HepG2 (cell line): Measurements from ENCODE around the gene C9orf50. TPM values are rescaled to one million over a fixed set of nuclear protein-coding genes. Genes with fewer than 3 reads are reported as not detected.
A peak's percentile ranks its signal among the peaks of the same experiment; 100 is the strongest.

Source experiments
- BRCA1 ChIP-seq: sonication (generic); formaldehyde crosslinking; IDR thresholded peaks from 2 replicates; pipeline ENCODE4 v1.4.0; 2020; ENCODE audit warnings: missing genetic modification reagents
- EHMT2 ChIP-seq: fragments of 200-600 bp; sonication (generic); IDR thresholded peaks from 2 replicates; pipeline ENCODE4 v1.7.0; 2017; ENCODE audit warnings: antibody characterized with exemption, low read depth, low read length, borderline replicate concordance
- ELF1 ChIP-seq: sonication (generic); formaldehyde crosslinking; IDR thresholded peaks from 2 replicates; pipeline ENCODE4 v1.4.0; 2020; ENCODE audit warnings: missing genetic modification reagents
- HMGA1 ChIP-seq: sonication (generic); formaldehyde crosslinking; conservative IDR thresholded peaks from 2 replicates; pipeline ENCODE4 v1.4.0; 2020; ENCODE audit warnings: missing genetic modification reagents
- IKZF4 ChIP-seq: sonication (generic); formaldehyde crosslinking; IDR thresholded peaks from 2 replicates; pipeline ENCODE4 v1.5.1; 2020; ENCODE audit warnings: borderline replicate concordance, mild to moderate bottlenecking, low read depth, missing genetic modification reagents; ENCODE audit errors: not compliant biosample characterization
- MBNL3 ChIP-seq: fragments of 250-450 bp; sonication (Bioruptor Pico); conservative IDR thresholded peaks from 2 replicates; pipeline ENCODE4 v1.8.0; 2022; ENCODE audit warnings: mild to moderate bottlenecking, inconsistent platforms
- NR2F6 ChIP-seq, 2 experiments: IDR thresholded peaks; 2 replicates each; pipeline ENCODE4 v1.6.1; 2016; ENCODE audit warnings: antibody characterized with exemption in 1 of 2, mild to moderate bottlenecking in 1 of 2
- PITX1 ChIP-seq: sonication (generic); formaldehyde crosslinking; IDR thresholded peaks from 2 replicates; pipeline ENCODE4 v1.5.1; 2020; ENCODE audit warnings: mild to moderate bottlenecking, missing genetic modification reagents
- POLR2AphosphoS5 ChIP-seq: IDR thresholded peaks from 2 replicates; pipeline ENCODE4 v1.6.1; 2012; ENCODE audit warnings: low read depth, low read length
- RAD21 ChIP-seq: fragments of 450-650 bp; formaldehyde crosslinking; IDR thresholded peaks from 2 replicates; pipeline ENCODE4 v1.5.0; 2020; ENCODE audit warnings: mild to moderate bottlenecking
- SMAD1 ChIP-seq: sonication (generic); formaldehyde crosslinking; IDR thresholded peaks from 2 replicates; pipeline ENCODE4 v1.4.0; 2020; ENCODE audit warnings: missing genetic modification reagents, low read depth, mild to moderate bottlenecking, borderline replicate concordance
- SOX6 ChIP-seq, 2 experiments: fragments of 450-650 bp in 1 of 2; sonication (generic) in 1 of 2; formaldehyde crosslinking in 1 of 2; IDR thresholded peaks; 2 replicates each; pipeline versions ENCODE4 v1.4.0 to v1.6.1; 2017 to 2020; ENCODE audit warnings: antibody characterized with exemption in 1 of 2, mild to moderate bottlenecking in 1 of 2, missing genetic modification reagents in 1 of 2
- ZNF234 ChIP-seq: sonication (generic); formaldehyde crosslinking; conservative IDR thresholded peaks from 2 replicates; pipeline ENCODE4 v1.5.1; 2020; ENCODE audit warnings: mild to moderate bottlenecking, missing genetic modification reagents
- ZNF564 ChIP-seq: sonication (generic); formaldehyde crosslinking; IDR thresholded peaks from 2 replicates; pipeline ENCODE4 v1.8.1; 2023; ENCODE audit warnings: mild to moderate bottlenecking, missing genetic modification reagents
- ZNF678 ChIP-seq: sonication (generic); formaldehyde crosslinking; IDR thresholded peaks from 2 replicates; pipeline ENCODE4 v1.4.0; 2020; ENCODE audit warnings: mild to moderate bottlenecking, missing genetic modification reagents
- ZNF713 ChIP-seq: sonication (generic); formaldehyde crosslinking; IDR thresholded peaks from 2 replicates; pipeline ENCODE4 v1.4.0; 2020; ENCODE audit warnings: mild to moderate bottlenecking, missing genetic modification reagents
- ZNF790 ChIP-seq: sonication (generic); formaldehyde crosslinking; IDR thresholded peaks from 2 replicates; pipeline ENCODE4 v1.8.0; 2022; ENCODE audit warnings: missing genetic modification reagents, mild to moderate bottlenecking, borderline replicate concordance
- polyA plus RNA-seq, 8 experiments: library from polyadenylated mRNA; depleted of rRNA in 3 of 8; stranded (reverse) in 7 of 8; unstranded in 1 of 8; fragments of >200 nt; fragmentation: Illumina TruSeq in 4 of 8; extraction: Trizol in 4 of 8; gene quantifications; 2 replicates each; pipeline versions ENCODE4 v1.2.1 to v1.2.3, GENCODE V29; 2011 to 2016; ENCODE audit warnings: low read depth in 4 of 8, missing spikeins in 1 of 8, mixed read lengths in 1 of 8; ENCODE audit not compliant: insufficient read depth in 1 of 8
- total RNA-seq, 5 experiments: library from RNA; depleted of rRNA; stranded (reverse); fragments of >200 nt; fragmentation: Illumina TruSeq; extraction: Trizol; gene quantifications; 2 replicates each; pipeline ENCODE4 v1.2.3, GENCODE V29; 2016; ENCODE audit warnings: low read depth in 1 of 5
- TF ChIP-seq, protein P1 (sequence below): sonication (generic); formaldehyde crosslinking; conservative IDR thresholded peaks from 2 replicates; pipeline ENCODE4 v1.4.0; 2020; ENCODE audit warnings: missing genetic modification reagents
- TF ChIP-seq, protein P2 (sequence below): sonication (generic); formaldehyde crosslinking; IDR thresholded peaks from 2 replicates; pipeline ENCODE4 v1.4.0; 2020; ENCODE audit warnings: missing genetic modification reagents, mild to moderate bottlenecking, borderline replicate concordance
- TF ChIP-seq, protein P3 (sequence below): sonication (generic); formaldehyde crosslinking; IDR thresholded peaks from 2 replicates; pipeline ENCODE4 v1.5.1; 2020; ENCODE audit warnings: missing genetic modification reagents, mild to moderate bottlenecking, borderline replicate concordance
- TF ChIP-seq, protein P4 (sequence below): IDR thresholded peaks from 2 replicates; pipeline ENCODE4 v1.6.1; 2016; ENCODE audit warnings: missing genetic modification reagents, missing compliant biosample characterization

C9orf50 gene
- total and polyA plus RNA-seq, 2 of the 13 experiments (the other 11 are each of a cell fraction or from before 2014, with no cell fraction given), result not detected

DNA sequence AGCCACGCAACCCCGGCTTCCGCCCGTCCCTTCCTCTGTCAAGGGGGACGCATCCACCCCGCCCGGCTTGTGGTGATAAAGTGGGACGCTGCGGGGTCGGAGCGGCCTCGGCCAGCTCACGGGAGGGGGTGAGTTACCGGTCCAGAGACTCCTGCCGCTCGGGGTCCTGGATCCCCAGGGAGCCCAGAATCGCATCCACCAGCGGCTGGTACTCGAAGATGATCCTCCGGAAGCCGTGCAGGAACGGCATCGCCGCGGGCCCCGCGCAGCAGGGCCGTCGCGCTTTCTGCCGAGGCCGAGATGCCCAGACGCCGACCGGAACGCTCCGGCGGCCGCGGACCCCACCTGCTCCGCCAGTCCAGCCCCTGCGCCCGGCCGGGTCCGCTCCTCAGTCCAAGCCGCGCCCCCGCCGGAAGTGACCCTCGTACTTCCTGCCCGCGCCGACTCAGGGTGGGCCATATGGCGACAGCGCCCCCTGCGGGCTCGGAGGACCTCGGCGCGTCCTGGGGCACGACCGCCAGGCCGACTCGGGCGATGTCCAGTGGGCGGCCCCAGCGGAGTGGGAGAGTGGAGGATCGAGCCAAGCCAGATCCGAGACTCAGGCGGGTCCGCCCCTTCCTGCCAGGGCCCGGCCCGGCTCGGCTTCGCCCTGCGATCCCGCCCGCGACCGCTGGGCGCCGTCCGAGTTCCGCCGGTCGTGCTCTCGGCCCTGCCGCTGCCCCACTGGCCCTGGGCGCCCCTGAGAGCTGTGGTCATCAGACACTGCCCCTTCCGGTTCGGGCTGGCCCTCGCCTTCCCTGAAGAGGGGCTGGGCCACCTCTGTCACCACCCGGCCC, 21.1 kb upstream of the C9orf50 start, which contains the start of gene ASB6 (continued):
- peak; percentile 81 for TF ChIP-seq ZNF234
- no peak for TF ChIP-seq NR2F6 (IDR thresholded peaks at IDR 0.05)
- TF ChIP-seq NR2F6 (CRISPR knock-in tag; IDR thresholded peaks at IDR 0.05), result peak; percentile 54; the same call in 1 of the 2 replicates
- no peak for TF ChIP-seq EHMT2
- TF ChIP-seq, protein P1, sequence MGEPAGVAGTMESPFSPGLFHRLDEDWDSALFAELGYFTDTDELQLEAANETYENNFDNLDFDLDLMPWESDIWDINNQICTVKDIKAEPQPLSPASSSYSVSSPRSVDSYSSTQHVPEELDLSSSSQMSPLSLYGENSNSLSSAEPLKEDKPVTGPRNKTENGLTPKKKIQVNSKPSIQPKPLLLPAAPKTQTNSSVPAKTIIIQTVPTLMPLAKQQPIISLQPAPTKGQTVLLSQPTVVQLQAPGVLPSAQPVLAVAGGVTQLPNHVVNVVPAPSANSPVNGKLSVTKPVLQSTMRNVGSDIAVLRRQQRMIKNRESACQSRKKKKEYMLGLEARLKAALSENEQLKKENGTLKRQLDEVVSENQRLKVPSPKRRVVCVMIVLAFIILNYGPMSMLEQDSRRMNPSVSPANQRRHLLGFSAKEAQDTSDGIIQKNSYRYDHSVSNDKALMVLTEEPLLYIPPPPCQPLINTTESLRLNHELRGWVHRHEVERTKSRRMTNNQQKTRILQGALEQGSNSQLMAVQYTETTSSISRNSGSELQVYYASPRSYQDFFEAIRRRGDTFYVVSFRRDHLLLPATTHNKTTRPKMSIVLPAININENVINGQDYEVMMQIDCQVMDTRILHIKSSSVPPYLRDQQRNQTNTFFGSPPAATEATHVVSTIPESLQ, result no peak
- TF ChIP-seq SOX6 (IDR thresholded peaks at IDR 0.05), result no peak
- peak; percentile 70 for TF ChIP-seq SOX6 (CRISPR knock-in tag; IDR thresholded peaks at IDR 0.05)
- 0 out of 2 replicates have a peak, but pooled peaks have one; percentile 19 for TF ChIP-seq ZNF713 (CRISPR knock-in tag)
- no peak for TF ChIP-seq ZNF564 (CRISPR knock-in tag)
- no peak; the same call in 1 of the 2 replicates for TF ChIP-seq PITX1 (CRISPR knock-in tag)
- no peak for TF ChIP-seq HMGA1 (CRISPR knock-in tag)
- peak; percentile 40; the same call in 1 of the 2 replicates for TF ChIP-seq POLR2AphosphoS5
- peak; percentile 81 for TF ChIP-seq ELF1 (CRISPR knock-in tag)
- TF ChIP-seq, protein P2, sequence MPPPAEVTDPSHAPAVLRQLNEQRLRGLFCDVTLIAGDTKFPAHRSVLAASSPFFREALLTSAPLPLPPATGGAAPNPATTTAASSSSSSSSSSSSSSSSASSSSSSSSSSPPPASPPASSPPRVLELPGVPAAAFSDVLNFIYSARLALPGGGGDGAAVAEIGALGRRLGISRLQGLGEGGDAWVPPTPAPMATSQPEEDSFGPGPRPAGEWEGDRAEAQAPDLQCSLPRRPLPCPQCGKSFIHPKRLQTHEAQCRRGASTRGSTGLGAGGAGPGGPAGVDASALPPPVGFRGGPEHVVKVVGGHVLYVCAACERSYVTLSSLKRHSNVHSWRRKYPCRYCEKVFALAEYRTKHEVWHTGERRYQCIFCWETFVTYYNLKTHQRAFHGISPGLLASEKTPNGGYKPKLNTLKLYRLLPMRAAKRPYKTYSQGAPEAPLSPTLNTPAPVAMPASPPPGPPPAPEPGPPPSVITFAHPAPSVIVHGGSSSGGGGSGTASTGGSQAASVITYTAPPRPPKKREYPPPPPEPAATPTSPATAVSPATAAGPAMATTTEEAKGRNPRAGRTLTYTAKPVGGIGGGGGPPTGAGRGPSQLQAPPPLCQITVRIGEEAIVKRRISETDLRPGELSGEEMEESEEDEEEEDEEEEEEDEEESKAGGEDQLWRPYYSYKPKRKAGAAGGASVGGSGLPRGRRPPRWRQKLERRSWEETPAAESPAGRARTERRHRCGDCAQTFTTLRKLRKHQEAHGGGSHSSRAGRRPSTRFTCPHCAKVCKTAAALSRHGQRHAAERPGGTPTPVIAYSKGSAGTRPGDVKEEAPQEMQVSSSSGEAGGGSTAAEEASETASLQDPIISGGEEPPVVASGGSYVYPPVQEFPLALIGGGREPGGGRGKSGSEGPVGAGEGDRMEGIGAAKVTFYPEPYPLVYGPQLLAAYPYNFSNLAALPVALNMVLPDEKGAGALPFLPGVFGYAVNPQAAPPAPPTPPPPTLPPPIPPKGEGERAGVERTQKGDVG, result peak; percentile 11; the same call in 1 of the 2 replicates
- TF ChIP-seq, protein P3, sequence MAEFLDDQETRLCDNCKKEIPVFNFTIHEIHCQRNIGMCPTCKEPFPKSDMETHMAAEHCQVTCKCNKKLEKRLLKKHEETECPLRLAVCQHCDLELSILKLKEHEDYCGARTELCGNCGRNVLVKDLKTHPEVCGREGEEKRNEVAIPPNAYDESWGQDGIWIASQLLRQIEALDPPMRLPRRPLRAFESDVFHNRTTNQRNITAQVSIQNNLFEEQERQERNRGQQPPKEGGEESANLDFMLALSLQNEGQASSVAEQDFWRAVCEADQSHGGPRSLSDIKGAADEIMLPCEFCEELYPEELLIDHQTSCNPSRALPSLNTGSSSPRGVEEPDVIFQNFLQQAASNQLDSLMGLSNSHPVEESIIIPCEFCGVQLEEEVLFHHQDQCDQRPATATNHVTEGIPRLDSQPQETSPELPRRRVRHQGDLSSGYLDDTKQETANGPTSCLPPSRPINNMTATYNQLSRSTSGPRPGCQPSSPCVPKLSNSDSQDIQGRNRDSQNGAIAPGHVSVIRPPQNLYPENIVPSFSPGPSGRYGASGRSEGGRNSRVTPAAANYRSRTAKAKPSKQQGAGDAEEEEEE (CRISPR knock-in tag), result no peak
- TF ChIP-seq BRCA1 (CRISPR knock-in tag), result peak; percentile 25; the same call in 1 of the 2 replicates
- peak; percentile 99 for TF ChIP-seq RAD21 (CRISPR knock-in tag)
- TF ChIP-seq, protein P4, sequence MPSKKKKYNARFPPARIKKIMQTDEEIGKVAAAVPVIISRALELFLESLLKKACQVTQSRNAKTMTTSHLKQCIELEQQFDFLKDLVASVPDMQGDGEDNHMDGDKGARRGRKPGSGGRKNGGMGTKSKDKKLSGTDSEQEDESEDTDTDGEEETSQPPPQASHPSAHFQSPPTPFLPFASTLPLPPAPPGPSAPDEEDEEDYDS, result peak; percentile 68
- TF ChIP-seq ZNF790 (CRISPR knock-in tag), result peak; percentile 80; the same call in 1 of the 2 replicates
- TF ChIP-seq ZNF678 (CRISPR knock-in tag), result no peak; the same call in 1 of the 2 replicates
- no peak for TF ChIP-seq MBNL3 (CRISPR knock-in tag)
- peak; percentile 84; the same call in 1 of the 2 replicates for TF ChIP-seq SMAD1 (CRISPR knock-in tag)
- peak; percentile 97 for TF ChIP-seq IKZF4 (CRISPR knock-in tag)
